HG03097 (cell line): Measurements from ENCODE around the gene MLKL.
"Not testable (repeated sequence)": the region's sequence is repeated elsewhere in the genome, so short reads cannot be mapped to it uniquely, and the experiment has no call there.

Experiments used
- ATAC-seq: cut with Tn5 transposase; IDR thresholded peaks from one replicate; pipeline ENCODE4 v1.9.1; 2021; ENCODE audit not compliant: unreplicated experiment, low FRiP score

The MLKL gene

DNA sequence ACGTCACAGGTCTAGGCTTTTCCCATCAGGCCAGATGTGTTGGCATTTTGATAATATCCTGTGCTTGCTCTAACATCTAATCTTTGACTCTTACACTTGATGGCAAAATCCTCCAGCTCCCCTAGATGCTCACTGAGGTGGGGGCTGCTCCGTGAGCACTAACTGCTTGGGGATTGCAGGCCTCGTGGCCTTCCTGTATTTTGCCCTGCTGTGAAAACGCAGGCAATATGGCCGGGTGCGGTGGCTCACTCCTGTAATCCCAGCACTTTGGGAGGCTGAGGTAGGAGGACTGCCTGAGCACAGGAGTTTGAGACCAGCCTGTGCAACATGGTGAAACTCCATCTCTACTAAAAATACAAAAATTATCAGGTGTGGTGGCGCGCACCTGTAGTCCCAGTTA is 9.7 kb upstream of the MLKL start:
- ATAC-seq, result no peak

DNA sequence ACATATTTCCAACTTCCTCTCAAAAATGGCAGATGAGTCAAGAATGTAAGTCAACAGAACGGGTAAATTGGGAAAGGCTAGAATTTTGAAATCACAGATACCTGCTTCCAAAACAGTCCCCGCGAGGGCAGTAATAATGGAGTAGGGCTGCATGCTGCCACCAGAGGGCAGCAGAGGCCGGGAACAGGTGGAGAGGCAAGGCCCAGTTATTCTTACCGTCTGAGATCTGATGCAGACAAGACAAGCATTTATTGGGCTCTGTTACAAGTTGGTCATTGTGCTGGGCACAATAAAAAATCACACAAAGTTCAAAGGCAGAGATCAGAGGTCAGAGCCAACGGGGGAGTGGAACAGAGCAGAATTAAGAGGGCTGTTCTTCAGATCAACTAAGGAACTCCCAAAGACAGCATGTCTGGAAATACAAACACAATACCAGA is 8.8 kb upstream of the MLKL start:
- ATAC-seq, result peak; percentile 90

DNA sequence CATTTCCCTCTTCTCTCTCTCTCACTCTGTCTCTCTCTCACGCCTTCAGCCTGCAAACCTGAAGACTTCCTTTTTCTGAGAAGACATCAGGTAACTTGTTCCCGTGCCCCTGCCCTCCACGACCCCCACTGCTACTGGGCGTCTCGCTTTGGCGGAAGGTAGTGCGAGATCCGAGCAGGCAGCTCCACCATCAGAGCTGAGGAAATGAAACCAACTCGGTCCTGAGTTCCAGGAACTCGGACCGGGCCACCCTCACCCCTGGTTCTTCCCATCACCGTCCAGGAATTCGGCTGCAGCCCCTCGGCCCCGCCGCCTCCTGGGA is 585 bp downstream of the MLKL start:
- ATAC-seq, result peak; percentile 6

DNA sequence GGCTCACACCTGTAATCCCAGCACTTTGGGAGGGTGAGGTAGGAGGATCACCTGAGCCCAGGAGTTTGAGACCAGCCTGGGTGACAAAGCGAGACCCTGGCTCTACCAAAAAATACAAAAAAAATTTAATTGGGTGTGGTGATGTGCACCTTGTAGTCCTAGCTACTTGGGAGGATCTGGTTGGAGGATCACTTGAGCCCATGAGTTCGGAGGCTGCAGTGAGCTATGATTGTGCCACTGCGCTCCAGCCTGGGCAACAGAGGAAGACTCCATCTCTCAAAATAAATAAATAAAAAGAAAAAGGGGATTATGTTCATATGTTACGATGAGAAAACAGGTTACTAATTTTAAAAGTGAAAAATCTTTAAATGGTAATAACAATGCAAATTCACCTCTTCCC is 996 bp downstream of the MLKL start:
- no peak for ATAC-seq

DNA sequence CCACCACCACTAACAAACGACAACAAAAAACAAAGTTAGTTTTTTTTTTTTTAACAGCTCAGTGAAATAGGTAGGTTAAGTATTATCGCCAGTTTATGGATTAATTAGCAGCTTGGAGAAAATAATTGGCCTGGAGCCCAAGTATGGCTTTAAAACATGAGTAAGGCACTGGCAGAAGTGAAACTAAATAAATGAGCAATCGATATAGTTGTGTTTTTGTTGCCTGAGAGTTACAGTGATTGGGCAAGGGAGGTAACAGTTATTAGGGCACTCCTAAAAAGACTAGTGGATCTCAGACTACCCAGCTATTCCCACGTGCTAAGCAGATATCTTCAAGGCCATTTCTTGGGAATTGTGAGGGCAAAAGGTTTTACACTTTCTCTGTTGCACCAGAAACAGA is 2.4 kb downstream of the MLKL start:
- no peak for ATAC-seq

DNA sequence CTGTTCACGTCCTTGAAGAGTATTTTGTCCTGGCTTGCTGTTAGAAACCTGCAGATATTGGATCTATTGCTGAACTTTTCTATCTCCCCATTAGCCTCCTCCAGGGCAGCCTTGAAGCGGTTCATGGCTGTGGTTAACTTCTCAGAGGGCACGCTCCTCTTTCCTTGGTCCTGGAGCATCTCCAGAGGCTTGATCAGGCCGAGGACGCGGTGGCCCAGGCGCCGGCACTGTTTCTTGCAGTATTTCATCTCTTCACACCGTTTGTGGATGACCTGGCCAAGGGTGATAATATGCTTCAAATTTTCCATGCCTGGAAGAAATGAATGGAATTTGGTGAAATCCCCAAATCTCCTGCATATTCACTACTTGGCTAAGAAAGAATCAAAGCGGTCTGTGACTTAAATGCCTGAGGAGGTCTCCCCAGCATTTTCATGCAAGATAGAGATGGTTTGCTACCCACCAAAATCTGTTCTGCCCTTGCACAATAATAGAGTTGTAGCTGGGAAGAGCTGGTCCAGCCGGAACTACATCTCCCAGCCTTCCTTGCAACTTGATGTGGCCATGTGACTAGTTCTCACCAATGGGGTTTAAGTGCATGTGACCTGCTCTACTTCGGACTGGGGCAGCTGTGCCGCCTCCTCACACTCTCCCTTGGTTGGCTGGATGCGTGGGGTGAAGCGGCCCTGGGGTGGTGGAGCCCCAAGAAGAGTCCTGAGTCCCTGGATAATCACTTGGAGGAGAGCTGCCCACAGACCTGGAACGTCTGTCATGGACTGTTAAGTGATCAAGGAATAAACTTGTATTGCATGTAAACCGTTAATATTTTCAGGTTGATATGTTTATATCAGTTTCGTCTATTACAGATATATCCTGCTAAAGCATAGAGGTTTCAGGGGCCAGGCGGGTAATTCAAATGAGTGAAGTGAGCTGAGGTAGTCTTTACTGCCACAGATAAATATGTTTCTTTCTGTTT is 4.9 kb downstream of the MLKL start:
- ATAC-seq, result peak; percentile 63

DNA sequence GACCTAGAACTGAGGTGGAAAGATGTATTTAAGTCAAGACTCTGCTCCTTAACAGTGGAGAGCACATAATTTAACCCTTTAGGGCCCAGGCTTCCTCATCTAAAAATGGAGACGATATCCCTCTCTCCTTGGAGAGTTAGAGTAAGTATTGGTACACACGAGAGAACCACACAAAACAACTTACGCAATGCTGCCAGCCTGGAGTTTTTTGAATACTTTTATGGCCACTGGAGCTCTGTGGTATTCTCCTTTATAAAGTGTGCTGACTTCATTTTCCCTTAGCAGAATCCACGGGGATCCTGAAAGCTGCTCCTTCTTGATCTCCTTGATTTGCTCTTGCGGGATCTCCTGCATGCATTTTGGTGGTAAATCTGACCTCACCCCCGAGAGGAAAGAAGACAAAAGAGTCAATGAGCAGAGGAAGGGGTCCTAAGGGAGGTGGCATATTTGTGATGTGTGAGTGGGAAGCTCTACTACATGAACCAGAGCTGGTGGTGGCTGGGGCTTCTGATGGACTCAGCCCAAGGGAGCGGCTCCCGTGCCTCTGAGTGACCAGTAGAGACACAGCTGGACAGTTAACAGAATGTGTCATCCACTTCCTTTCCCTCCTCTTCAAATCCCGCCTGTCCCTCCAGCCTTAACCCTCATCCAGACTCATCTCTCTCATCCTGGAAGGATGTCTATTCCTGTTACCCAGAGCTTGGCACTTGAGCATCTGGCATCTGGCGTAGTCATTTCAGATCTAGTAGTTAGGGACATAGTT is 9.4 kb downstream of the MLKL start:
- no peak for ATAC-seq

DNA sequence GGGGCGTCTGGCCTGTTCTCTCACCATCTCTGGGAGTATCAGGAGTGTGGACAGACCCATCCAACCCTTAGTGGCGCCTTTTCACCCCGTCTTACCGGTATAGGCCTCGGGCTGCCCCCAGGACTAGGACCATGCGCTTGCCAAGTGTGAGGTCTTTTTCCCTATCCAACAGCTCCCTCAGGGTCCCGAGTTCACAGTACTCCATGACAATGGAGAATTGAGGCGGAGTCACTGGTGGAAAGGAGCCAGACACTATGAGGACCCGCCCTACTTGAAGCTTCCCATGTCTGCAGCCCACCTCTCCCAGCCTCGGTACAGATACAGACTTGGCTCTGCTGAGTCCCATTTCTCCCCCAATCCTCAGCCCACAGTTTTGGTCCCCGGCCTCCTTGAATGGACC is 18.1 kb downstream of the MLKL start:
- no peak for ATAC-seq

DNA sequence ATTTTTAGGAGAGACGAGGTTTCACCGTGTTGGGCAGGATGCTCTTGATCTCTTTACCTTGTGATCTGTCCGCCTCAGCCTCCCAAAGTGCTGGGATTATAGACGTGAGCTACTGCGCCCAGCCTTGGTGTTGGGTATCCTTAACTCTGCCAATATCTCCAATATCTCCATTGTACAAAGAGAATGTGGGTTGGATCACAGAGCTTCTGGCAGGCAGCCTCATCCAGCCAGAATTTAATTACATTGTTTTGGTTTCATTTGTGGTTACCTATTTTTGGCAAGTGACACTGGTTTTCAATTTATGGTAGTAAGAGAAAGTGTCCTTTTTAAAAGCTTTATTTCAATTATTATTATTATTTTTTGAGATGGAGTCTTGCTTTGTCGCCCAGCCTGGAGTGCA is 20.0 kb downstream of the MLKL start:
- no peak for ATAC-seq

DNA sequence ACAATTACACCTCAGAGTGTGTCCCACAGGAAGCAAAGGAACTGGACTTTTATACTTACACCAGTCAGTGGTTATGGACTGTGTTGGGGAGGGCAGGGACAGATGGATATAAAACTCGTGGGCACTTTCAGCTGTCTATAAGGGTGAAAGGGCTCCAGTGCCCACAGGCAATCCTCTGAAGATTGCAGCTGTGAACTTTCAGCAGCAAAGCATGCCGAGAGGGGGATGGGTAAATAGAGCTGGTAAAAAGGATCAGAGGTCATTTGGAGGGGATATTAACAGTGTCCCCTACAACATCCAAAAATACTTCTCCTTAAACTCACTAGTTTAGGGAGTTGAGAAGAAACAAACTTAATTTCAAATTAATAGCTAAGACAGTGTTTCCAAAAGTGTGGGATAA is 20.7 kb downstream of the MLKL start:
- no peak for ATAC-seq

DNA sequence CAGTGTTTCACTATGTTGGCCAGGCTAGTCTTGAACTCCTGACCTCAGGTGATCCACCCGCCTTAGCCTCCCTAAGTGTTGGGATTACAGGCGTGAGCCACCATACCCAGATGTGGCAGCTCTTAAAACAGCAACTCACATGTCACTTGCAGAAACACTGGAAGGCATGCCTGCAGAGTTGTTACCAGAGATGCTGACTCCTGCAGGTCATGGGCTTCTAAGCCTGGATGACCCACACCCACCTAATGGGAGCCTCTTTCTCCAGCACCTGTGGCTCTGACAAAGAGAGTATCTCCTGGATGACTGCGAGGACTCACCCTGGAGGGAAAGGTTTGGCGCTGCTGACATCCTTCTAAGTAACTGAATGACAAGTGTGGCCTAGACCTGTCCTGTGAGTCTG is 22.8 kb downstream of the MLKL start:
- no peak for ATAC-seq

DNA sequence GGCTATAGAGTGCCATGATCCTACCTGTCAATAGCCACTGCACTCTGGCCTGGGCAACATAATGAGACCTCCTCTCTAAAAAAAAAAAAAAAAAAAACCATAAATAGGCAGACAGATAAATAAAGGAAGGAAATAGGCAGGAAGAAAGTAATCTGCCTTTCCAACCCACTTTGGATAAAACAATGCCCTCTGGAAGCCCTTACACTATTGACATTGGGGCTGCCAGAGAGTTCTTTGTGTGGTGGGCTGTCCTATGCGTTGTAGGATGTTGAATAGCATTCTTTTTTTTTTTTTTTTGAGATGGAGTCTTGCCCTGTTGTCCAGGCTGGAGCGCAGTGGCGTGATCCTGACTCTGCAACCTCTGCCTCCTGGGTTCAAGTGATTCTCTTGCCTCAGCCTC is 26.8 kb downstream of the MLKL start:
- no peak for ATAC-seq

DNA sequence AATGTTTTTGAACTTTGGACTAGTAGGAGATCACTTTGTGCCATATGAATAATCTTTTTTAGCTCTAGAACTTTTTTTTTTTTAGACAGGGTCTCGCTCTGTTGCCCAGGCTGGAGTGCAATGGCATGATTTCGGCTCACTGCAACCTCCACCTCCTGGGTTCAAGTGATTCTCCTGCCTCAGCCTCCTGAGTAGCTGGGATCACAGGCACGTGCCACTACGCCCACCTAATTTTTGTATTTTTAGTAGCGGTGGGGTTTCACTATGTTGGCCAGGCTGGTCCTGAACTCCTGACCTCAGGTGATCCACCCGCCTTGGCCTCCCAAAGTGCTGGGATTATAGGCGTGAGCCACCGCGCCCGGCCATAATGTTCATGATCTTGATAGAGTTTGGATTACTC is 31.8 kb downstream of the MLKL start:
- ATAC-seq, result not testable (repeated sequence)

DNA sequence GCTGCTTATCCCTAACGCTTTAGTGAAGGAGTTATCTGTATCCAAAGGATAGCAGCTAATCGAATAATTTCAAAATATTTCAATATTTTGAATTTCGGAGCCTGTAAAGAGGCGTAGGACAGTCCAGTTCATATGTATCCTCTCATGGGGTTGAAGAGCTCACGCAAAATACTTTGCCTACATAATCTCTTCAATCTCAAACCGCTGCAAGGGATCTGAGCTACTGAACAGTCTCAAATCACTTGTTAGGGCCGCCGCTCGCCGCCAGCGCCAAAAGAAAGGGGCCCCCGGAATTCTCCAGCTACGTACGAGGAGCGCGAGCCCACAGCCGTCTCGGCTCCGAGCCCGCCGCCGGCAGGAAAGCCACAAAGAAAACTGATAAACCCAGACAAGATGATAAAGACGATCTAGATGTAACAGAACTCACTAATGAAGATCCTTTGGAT is 33.4 kb downstream of the MLKL start:
- no peak for ATAC-seq

DNA sequence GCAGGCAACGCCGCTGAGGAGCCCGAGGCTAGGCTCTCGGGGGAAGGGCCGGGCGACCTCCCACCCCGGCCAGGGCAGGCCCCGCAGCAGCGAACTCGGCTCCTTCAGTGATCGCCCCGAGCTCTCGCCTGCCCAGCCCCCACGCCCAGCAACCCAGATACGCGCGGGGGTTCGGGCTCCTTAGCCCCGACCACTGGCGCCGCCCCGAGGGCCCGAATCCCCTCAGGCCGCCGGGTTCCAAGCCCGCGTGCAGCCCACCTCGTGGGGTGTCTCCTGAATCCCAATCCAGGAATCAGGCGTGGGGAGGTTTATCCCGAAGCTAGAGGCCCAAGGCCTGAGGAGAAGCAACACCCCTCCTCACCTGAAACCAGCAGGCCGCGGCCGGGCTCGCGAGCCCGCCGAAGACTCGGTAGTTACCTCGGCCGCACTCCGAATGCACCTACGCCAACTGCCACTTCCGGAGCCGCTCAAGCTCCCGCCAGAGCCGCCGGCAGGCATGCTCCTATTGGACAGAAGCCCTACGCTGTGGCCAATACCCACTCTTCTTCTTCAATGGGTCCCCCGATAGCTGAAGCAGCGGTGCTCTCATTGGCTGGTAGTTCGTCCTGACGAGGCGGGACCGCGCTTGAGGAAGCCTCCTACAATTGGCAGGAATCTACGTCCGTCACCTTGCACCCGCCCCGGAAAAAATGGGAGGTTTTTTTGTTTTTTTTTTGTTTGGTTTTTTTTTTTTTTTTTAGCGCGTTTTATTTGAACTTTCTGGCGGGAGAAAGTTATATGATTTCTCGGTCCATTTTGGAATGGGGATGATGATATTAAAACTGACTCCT is 34.0 kb downstream of the MLKL start, which contains the start of gene RFWD3:
Gene RFWD3, minus strand, starts transcription at position 453 of the 830 bp plus-strand sequence. CDS start 5,428 bp downstream, outside the sequence.
- peak; percentile 100 for ATAC-seq

DNA sequence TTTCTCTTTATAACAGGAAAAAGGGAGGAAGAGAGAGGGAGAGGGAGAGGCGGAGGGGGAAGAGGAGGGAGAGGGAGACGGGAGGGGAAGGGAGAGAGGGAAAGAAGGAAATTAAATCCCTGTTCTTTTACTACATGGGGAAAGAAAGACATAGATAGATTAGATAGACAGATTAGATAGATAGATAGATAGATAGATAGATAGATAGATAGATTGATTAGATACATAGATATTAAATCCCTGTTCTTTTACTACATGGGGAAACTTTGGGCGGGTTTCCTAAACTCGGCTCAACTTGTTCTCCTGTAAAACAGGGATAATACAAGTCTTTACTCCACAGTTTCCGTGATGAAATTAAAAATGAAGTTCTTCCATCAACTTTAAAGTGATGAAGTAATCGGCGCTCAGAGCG is 34.6 kb downstream of the MLKL start:
- no peak for ATAC-seq

DNA sequence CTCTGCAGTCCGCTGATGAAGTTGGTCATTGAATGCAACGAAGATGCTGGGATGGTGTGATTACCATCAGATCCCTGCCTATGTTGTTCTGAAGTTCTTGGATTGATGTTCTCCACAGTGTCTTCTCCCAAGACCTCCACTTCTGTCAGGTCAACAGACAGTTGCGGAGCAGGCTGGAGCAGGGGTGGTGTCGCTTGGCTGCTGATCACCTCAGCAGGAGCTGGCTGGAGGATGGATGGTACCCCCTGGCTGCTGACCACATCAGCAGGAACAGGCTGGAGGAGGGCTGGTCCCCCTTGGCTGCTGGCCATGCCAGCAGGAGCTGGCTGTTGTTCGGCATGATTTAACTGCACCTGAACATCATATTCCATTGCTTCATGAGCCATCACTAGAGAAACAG is 39.6 kb downstream of the MLKL start:
- ATAC-seq, result no peak

DNA sequence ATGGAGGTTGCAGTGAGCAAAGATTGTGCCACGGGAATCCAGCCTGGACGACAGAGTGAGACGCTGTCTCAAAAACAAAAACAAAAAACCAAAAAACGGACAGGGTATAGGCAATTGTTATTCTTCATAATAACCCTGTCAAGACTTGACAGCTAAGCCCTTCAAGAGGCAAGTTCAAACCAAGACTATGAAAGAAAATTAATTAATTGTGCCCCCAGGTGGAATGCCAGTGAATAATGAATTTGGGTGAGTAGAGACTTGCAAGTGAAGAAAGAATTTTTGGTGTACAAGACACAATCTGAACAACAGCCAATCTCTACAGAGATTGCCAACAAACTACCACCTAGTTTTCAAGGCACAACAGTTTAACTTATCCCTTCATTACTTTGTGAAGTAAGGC is 40.3 kb downstream of the MLKL start:
- no peak for ATAC-seq

DNA sequence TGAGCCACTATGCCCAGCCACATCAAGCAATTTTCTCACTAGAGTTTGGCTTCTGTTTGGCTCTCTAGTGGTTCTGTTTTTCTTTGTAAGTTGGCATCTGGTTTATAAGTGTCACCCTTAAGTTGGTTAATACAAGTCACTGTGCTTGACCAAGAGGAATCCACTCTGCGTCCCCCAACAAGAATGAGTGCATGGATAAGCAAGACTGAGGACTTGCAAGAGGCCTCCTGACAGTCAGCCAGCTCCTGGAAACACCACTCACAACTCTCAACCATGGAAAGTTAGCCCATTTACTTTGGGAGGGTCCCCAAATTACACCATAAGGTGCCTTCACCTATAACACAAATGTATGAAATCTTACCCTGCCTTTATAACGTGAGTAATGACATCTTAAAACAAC is 41.6 kb downstream of the MLKL start:
- ATAC-seq, result no peak

DNA sequence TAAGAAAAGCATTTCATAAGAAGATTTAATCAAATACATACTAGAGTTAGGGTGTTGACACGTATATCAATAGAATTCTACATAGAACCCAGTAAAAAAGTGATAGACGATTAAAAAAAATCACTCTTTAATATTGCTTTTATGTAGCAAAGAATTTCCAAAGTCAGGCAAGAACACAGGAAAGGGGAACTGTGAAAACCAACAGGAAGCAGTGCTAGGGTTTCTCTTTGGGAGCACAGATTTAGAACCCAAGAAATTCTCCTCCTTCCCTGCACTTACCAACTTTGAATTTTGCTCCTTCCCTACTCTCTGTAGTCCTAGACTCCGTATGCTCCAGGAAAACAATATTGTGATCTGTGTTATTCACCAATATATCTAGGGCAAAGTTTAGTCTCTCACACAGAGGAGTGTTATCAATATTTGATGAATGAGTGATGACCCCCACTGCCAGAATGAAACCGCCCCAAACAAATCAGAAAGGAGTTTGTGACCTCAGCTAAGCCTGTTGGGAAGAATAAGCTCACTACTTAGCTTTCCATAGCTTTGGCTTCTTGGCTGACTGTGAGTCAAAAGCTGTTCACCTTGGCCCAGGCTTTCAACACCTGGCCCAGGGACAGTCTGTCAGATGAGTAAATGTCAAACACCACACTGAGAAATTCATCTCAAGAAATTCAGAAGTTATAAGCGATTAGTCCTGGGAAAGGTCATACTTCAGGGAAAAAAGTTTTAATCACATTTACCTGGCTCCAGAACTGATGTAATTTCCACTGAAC is 42.6 kb downstream of the MLKL start:
- ATAC-seq, result no peak
